GM21619 (cell line): ENCODE measurements around the gene TRMT44.

Experiments used
- ATAC-seq: cut with Tn5 transposase; IDR thresholded peaks from one replicate; pipeline ENCODE4 v1.9.1; 2021; ENCODE audit not compliant: unreplicated experiment

TRMT44 gene

DNA sequence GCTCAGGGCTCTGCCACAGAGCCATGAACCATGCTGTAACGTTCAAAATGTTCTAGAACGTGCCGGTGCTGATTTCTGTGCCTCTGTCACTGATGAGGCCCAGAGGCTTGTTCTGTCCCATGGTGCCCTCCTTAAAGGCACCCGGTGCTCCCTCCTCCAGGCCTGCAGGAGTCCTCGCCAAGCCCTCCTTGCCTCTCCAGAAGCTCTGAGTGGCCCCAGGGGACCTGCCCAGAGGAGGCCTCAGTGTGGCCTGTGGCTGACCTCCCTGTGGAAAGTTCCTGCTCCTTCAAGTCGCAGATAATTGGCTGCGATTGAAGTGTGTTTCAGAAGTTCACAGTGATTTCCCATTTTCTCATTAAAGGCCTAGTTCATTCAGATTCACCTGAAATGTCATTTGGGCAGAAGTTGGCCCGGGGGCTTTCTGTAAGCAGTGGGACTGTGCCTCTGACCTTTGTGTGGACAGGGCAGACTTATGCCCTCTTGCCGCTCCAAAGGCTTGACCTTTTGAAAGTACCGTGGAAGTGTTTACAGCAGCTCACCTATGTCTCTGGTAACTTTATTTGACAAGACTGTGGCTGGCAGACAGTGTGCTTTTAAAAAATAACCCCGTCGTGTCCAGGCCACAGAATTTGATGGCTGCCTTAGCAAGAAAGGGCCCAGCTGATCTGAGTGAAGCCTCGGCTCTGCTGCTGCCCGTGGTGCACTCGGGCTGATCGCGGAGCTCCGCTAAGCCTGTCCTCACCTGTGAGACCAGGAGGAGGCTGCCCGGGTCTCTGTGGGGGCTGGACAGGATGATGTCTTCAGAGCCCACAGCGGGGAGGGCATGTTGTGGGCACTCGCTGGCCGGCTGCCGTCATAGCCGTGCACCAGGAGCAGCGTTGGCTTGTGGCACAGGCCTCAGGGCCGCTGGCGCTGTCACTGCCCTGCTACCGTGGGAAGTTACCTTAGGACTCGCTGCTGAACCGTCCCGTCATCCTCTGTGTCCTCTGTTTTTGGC lies 25.3 kb downstream of the TRMT44 start:
- ATAC-seq = no peak

DNA sequence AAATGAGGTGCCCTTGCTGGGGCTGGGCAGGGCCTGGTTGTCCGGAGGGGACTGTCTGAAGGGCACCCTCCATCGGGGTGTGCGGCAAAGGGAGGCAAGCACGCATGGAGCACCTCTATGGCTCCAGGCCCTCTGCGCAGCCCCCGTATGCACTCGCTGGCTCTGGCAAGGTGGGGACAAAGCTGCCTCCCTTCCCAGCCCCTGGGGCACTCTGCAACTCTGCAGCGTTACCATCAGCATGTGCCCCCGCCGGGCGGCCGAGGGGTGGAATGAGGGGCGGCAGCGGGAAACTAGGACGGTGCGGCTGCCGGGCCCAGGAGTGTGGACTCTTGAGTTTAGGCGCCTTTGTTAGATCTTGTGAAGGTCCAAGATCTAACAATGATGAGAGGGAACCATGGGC lies 26.4 kb downstream of the TRMT44 start:
- ATAC-seq = no peak

DNA sequence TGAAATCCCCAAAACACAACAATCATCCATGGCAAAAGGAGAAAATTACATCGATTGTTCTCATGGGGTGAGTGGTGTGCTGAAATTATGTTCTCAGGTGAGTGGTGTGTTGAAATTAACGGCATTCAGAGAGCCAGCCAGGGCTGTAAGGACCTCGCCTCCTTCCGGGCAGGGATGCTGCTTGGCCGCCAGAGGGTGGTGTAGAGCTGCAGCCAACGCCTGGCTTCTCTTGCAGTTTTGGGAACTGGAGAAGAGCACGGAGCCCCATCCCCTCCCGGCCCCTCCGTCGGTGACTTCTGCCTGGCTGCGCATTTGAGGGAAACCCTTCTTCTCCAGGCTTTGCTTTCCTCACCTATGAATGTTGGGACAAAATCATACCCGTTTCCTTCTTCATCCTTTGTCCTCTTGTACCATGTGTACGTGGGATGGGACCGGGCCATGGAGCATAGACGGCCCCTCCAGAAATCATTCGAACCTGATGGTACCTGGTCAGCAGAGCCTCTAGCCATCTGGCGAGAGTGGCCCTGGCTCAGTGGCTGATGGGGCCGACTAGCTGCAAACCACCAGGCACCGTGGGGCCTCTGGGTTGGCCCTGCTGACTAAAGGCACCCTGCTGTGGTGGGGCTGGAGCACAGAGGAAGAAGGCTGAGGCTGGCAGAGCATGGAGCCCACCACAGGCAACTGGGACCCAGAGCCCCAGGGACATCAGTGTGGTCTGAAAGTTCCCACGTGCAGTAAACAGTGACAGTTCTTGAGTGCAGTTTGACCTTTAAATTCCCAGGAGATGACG lies 28.4 kb downstream of the TRMT44 start:
- ATAC-seq = peak; percentile 57

DNA sequence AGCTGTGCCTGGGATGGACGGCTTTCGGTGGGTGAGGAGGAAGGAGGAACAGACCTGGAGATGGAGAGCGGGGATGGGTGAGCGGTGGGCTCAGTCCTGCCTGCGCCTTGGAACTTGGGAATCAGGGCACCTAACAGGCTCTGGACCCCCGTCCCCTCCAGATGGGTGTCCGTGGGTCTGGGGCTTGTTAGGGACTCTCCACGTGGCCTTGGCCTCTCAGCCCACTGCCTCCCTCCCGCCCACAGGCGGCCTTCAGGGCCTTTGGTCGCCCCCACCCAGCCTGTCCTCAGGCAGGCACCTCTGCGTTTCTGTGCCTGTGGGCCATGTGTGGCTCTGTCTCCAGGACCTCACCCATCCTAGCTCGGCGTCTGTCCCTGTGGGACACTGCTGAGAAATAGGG lies 29.0 kb downstream of the TRMT44 start:
- ATAC-seq = no peak

DNA sequence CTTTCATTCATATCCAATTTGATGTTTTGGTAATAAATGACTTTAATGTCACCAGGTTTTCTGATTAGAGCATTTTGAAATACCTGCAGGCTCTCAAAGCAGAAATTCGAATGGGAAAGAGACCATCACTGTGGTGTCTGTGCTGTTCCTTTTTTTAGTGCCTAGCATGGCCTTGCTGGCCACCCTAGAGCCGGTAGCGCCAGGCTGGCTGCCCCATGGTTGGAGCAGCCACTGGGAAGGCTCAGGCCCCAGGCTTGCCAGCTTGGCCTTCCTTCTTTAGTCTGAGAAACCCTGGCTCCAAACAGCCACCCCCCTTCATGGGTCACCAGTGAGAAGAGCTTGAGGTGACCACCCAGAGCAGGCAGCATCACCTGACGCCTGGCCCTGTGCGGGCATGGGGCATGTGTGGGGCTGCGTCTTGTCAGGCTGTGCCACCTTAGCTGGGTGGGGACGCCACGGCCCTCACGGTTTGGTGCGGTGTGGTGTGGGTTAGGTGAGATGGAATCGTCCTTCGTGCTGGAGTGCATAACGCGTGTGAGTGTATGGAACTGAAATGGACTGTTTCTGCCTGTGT lies 30.0 kb downstream of the TRMT44 start:
- ATAC-seq = no peak

DNA sequence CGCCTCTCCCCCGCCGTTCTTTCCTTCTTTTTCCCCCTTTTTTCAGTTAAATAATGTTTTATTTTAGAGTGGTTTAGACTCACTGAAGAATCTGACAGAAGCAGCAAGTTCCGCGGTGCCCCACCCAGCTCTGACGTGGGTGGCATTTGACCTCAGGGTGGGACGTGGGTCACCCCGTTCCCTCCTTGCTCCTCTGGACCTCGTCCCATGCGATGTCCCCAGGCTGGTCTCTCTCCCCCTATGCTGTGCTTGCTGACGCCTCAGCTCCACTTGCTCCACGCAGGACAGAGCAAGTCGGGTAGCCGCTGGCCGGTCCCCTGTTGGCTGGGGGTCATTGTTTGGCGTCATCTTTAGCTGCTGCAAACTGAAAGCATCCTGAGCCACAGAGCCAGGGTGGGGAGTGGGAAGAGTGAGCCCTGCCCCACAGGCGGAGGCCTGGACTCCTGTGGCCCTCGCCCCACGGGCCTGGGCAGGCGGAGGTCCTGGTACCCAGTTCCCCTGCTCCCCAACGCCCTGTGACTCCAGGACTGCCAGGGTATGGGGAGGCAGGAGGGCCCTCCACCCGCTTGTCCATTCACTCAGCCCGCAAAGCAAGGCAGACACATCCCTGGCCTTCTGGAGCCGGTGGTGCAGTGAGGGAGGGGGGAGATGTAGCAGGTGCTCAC lies 30.8 kb downstream of the TRMT44 start:
- ATAC-seq = no peak

DNA sequence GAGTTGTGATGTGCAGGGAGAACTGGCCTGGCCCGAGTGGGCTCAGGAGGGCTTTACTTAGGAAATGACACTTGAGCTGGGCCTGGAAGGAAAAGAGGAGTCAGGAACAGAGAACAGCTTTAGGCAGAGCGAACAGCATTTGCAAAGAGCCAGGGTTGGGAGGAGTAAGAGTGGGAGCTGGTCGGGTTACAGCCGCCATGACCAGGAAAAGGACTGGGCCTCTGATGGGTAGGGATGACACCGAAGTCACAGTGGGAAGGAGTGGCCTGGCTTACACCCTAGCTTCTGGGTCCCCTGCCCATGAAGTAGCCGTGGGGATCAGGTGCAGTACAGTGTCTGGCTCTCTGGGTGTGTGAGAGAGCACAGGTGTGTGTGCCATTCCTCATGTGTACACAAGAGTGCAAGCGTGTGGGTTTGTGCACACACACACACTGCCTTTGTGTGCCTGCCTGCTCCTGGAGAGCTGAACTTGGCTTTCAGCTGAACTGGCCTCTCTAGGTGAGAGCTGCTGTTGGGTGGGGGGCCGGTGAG lies 31.6 kb downstream of the TRMT44 start:
- no peak for ATAC-seq

DNA sequence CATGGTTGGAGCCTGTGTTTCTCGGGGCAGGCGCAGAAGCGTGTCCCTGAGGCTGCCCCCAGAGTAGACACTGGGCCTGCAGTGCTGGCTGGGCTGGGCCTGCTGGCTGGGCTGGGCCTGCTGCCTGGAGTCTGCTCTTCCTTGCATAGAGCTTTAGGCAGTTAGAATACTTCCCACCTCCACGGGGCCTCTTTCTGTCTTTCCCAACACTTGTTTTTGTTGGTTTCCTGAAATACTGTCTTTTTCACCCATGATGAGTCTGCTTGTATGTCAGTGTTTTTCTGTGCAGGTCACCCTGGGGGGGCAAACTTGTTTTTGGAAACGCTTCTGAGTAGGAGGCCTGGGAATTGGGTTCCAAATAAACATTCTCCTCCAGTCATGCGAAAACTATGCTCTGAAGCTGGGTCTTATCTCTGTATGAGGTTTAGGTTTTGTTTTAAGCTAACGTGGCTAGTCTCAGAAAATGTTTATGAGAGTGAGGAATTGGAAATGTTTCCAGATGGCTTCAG lies 32.2 kb downstream of the TRMT44 start:
- no peak for ATAC-seq

DNA sequence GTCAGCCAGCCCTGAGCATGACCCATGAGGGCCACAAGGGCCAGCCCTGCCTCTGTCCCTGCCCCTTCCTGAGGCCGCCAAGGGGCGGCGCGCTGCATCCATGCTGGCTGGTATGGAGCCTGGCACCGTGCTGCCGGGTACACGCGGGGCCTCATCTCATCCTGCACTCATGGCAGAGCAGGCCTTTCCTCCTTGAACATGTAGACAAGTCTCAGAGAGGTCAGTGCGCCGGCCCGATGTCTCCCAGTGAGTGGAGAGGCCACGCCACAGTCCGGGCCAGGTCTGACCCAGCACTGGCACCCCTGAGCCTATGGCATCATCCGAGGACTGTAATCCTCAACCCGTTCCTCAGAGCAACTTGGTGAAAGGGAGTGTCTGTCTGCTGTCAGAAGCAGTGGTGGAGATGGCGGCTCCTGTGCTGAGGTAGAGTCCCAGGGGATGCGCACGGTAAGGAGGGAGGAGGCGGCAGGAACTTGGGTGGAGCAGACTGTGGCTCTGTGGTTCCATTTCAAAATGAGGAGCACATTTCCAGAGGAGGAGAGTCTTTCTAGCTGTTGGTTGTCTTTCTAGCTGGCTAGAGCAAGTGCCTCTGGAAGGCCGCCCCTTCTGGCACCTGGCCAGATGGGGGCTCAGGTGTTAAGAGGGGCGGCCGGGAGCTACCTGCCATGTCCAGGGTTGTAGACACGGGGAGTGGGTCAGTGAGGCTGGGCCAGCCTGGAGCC lies 32.8 kb downstream of the TRMT44 start:
- no peak for ATAC-seq

DNA sequence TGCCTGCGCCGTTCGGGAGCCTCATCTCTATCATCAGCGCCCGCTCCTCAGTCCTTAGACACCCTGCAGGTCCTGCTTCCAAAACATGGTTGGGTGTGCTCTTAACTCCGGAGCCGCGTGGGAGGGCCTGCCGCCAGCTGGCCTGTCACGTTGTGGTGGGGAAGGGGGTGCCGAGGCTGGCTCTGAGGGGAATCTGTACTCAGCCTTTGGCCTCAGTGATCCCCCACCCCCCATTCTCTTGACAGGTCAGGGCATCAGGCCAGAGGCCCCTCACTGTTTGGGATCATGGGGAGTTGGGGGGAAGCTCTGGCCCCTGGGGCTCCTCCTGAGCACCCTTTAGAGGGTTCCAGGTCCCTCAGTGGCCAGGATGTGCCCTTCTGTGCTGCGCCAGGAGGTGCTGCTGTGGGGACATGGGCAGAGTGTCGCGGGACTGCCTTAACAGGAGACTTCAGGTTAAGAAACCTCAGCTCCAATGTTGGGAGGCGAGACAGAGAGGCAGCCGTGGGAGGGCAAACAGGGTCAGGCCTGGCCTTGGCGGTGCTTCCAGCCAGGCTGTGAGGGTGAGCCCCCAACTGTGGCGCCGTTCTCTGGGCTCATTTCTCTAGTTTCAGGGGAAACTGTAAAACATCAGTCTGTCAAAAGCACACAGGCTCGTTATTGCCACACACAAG lies 33.5 kb downstream of the TRMT44 start:
- ATAC-seq = no peak

DNA sequence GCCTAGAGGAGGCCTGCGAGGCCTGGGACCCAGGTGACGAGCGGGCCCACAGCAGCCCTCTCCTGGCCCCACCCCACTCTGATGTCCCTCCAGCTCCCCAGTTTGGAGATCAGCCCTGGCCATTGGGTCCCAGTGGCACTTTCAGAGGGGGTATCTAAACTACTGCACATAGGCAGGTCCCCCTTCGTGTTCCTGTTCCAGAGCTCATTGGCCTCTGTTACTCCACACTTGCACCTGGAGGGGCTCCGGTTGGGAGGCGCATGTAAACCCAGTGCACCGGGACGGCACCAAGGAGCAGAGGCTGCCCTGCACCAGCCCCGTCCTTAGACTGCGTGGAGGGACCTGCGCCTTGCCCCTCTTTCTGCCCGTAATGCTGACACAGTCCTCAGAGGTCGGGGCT lies 34.3 kb downstream of the TRMT44 start:
- no peak for ATAC-seq

DNA sequence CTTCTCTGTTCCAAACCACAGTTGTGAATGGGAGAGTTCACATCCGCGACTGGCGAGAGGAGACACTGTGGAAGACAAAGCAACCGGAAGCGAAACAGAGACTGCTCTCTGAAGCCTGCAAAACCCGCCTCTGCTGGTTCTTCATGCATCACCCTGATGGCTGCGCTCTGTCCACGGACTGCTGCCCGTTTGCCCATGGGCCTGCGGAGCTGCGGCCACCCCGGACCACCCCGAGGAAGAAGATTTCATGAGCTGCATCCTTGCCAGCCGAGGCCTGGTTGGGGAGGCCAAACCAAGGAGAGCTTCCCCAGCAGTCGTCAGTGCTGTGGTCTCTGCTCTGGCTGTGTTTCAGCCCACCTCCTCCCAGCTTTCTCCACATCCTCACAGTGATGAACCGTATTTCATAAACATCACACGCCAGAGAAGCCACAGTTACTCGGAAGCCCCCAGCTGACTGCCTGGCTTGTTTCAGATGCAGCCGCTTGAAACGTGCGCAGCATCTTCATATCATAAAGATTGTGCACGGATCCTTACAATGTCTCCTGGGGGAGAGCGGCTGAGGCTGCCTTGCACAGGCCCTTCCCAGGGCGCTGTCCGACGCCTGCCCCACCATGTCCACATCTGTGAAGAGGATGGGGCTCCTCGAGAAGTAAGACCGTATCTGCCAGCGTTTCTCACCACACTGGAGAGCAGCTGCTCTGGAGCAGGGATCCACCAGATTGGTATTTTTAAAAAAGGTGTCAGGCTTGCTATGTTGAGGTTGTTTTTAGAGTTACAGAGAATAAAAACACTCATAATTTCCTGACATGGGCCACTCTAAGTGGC lies 35.4 kb downstream of the TRMT44 start:
- no peak for ATAC-seq

DNA sequence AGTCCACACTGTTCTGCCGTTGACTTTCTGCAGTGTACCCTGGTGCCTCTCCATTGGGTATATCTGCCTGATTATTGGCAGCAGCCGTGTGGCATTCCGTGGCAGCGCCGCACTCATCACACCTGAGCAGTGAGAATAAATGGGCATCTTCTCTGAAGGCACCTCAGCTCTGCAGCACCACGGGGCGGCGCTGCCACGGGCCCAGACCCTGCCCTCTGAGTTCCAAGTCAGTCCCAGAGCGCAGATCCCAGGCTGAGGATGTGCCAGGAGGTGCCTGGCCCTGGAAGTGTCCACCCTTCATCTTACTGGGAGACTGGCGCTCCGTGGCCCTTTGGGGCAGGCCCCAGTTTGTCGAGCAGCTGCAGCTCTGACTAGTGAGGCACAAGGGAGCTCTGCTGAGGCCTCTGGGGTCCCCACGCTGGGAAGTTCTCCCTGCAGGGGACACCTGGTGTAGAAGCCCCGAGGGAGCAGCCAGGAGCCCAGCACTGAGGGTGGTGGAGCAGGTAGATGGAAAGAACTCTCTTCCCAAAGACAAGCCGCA lies 36.6 kb downstream of the TRMT44 start:
- no peak for ATAC-seq

DNA sequence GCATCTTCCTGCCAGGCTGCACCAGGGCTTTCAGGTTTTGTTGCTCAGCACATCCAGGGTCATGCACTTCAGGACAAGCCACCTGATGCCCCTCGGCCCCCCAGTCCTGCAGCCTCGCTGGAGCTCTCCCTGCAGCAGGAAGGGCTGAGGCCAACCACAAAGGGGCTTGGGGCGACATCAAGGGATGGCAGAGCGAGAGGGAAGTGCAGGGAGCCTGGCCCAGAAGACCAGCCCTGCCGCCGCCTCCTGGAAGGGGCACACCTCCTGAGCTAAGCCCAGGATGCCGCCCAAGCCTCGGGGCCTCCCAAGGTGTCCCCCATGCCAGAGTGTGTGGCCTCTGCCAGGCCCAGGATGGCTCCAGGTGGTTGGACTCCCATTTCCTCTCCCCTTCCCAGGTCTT lies 37.1 kb downstream of the TRMT44 start:
- ATAC-seq = no peak

DNA sequence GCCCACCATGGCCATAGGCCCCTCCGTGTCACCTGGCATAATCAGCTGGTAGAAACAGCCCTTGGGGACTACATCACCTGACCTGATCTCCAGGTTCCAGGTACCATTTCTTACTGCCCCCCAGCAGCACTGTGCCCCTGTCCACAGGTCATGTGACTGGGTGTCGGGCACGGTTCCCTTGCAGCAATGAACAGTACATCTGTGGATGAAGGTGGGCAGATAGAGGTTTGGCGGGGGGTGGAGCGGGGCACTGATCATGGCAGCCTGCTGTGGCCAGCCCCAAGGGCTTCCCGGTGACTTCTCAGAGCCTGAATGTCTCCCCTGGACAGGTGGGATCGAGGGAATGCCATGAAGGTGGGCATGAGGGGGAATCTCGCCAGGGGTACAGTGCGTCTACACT lies 37.8 kb downstream of the TRMT44 start:
- no peak for ATAC-seq

DNA sequence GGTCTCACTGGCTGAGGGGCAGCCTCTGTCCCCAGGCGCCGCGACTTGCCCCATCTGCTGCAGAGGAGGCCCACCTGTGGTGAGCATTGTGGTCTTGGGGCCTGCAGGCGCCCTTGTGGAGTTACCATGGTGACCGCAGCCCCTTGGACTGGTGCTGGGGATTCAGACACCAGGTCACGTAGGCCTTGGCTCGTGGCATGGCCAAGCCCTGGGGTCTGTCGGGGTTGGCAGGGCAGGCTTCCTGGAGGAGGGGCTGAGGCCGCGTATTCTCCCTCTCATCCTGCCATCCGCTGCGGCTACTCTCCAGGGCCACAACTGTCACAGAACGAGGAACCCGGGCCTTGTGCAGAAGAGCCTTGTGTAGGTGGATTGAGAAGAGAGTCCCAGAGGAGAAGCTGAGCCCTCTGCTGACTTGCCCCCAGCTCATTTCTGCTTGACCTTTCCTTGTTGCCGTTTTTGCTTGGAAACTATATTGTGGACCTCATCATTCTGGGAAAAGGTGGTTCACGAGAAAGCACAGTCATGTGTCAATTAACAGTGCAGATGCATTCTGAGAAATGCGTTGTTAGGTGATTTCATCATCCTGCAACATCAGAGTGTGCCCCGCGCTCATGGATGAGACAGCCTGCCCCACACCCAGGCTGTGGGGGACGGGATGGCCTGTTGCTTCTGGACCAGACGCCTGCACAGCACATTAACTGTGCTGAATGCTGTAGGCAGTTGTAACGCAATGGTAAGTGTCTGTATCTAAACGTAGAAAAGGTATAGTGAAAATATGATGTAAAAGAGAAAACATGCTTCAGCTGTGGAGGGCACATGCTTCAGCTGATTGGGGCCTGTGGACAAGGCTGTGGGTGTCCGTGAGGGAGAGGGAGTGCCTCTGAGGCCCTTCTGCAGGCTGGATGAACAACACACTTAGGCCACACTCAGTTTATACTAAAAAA lies 38.5 kb downstream of the TRMT44 start:
- ATAC-seq = no peak

DNA sequence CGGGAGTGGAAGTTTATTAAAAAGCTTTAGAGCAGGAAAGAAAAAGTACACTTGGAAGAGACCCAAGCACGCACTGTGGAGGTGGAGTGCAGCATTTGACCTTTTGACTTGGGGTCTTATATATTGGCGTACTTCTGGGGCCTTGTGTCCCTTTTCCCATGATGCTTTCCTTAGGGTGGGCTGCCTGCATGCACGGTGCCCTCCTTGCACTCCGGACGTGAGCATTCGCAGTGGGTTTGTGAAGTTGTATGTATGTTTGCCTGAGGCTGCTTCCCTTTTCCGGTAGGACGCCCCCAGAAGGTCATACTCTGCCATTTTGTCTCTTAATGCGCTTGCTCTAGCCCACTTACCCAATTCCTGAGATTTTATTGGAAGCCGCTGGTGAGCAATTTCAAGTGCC lies 39.6 kb downstream of the TRMT44 start:
- no peak for ATAC-seq
